K562 (cell line): ENCODE measurements around the gene JSRP1. TPM values are rescaled to one million over a fixed set of nuclear protein-coding genes. Genes with fewer than 3 reads are reported as not detected.

Experiments used
- CBFA2T2 ChIP-seq: fragments of 450-650 bp; conservative IDR thresholded peaks from 2 replicates; pipeline ENCODE4 v1.6.1; 2017; ENCODE audit warnings: mild to moderate bottlenecking
- CCNT2 ChIP-seq: IDR thresholded peaks from 2 replicates; pipeline ENCODE4 v1.6.1; 2011; ENCODE audit warnings: borderline replicate concordance, low read depth, mild to moderate bottlenecking, moderate library complexity, mixed read lengths, low read length; ENCODE audit not compliant: insufficient read length; ENCODE audit errors: extremely low read depth
- CREM ChIP-seq: IDR thresholded peaks from 2 replicates; pipeline ENCODE4 v1.6.1; 2014; ENCODE audit warnings: antibody characterized with exemption, low read depth
- CTBP1 ChIP-seq: fragments of 450-650 bp; IDR thresholded peaks from 2 replicates; pipeline ENCODE4 v1.6.1; 2016; ENCODE audit warnings: borderline replicate concordance
- DNMT1 ChIP-seq: fragments of 450-650 bp; IDR thresholded peaks from 2 replicates; pipeline ENCODE4 v1.6.1; 2016; ENCODE audit warnings: antibody characterized with exemption, mild to moderate bottlenecking
- GABPB1 ChIP-seq: sonication (generic); formaldehyde crosslinking; IDR thresholded peaks from 2 replicates; pipeline ENCODE4 v1.8.0; 2022; ENCODE audit warnings: mild to moderate bottlenecking, missing genetic modification reagents
- HDAC2 ChIP-seq: fragments of 450-650 bp; IDR thresholded peaks from 2 replicates; pipeline ENCODE4 v1.6.1; 2016; ENCODE audit warnings: mild to moderate bottlenecking
- MAZ ChIP-seq, 2 experiments: fragments of 450-650 bp in 1 of 2; sonication (generic) in 1 of 2; formaldehyde crosslinking; IDR thresholded peaks in 1 of 2; conservative IDR thresholded peaks in 1 of 2; 2 replicates each; pipeline versions ENCODE4 v1.4.0 to v1.5.0; 2020; ENCODE audit warnings: mild to moderate bottlenecking in 1 of 2, missing genetic modification reagents in 1 of 2
- MEIS2 ChIP-seq: fragments of 450-650 bp; IDR thresholded peaks from 2 replicates; pipeline ENCODE4 v1.6.1; 2014; ENCODE audit warnings: mild to moderate bottlenecking; ENCODE audit not compliant: partially characterized antibody
- MXI1 ChIP-seq: IDR thresholded peaks from 2 replicates; pipeline ENCODE4 v1.6.1; 2011; ENCODE audit warnings: low read depth, mild to moderate bottlenecking, improper control_type of control experiment, low read length
- MYC ChIP-seq, 2 experiments: fragments of 250-450 bp in 1 of 2; sonication (Bioruptor Pico) in 1 of 2; IDR thresholded peaks; 2 replicates each; pipeline versions ENCODE4 v1.5.1 to v1.6.1; 2012 to 2021; ENCODE audit warnings: low read depth in 2 of 2, borderline replicate concordance in 1 of 2, improper control_type of control experiment in 1 of 2, low read length in 1 of 2, mild to moderate bottlenecking in 1 of 2, moderate library complexity in 1 of 2
- NCOA2 ChIP-seq, 2 experiments: fragments of 450-650 bp; IDR thresholded peaks; 2 replicates each; pipeline ENCODE4 v1.6.1; 2018; ENCODE audit warnings: mild to moderate bottlenecking in 2 of 2, moderate library complexity in 1 of 2; ENCODE audit not compliant: partially characterized antibody in 2 of 2
- NR4A1 ChIP-seq, 2 experiments: fragments of 250-450 bp in 1 of 2; fragments of 450-650 bp in 1 of 2; sonication (Bioruptor Pico) in 1 of 2; IDR thresholded peaks; 2 replicates each; pipeline versions ENCODE4 v1.4.0 to v1.6.1; 2016 to 2020; ENCODE audit warnings: mild to moderate bottlenecking in 2 of 2, missing compliant biosample characterization in 1 of 2, missing genetic modification characterization in 1 of 2, moderate library complexity in 1 of 2
- NRF1 ChIP-seq, 2 experiments: fragments of 450-650 bp; IDR thresholded peaks in 1 of 2; conservative IDR thresholded peaks in 1 of 2; 2 replicates each; pipeline ENCODE4 v1.6.1; 2014; ENCODE audit warnings: mild to moderate bottlenecking in 2 of 2
- POLR2G ChIP-seq: fragments of 200-400 bp; formaldehyde crosslinking; IDR thresholded peaks from 2 replicates; pipeline ENCODE4 v1.6.1; 2017; ENCODE audit warnings: low read depth, mild to moderate bottlenecking, antibody characterized with exemption, low read length, moderate library complexity
- RAD51 ChIP-seq: fragments of 450-650 bp; IDR thresholded peaks from 2 replicates; pipeline ENCODE4 v1.7.1; 2016; ENCODE audit warnings: low read depth, mild to moderate bottlenecking, borderline replicate concordance
- TCF3 ChIP-seq: sonication (generic); formaldehyde crosslinking; IDR thresholded peaks from 2 replicates; pipeline ENCODE4 v1.4.0; 2020; ENCODE audit warnings: mild to moderate bottlenecking, missing genetic modification reagents
- USF1 ChIP-seq: sonication (generic); formaldehyde crosslinking; IDR thresholded peaks from 2 replicates; pipeline ENCODE4 v1.9.0; 2022; ENCODE audit warnings: mild to moderate bottlenecking, missing genetic modification reagents
- ZBTB7A ChIP-seq: IDR thresholded peaks from 2 replicates; pipeline ENCODE4 v1.6.1; 2011; ENCODE audit warnings: low read depth, mild to moderate bottlenecking, low read length, moderate library complexity, borderline replicate concordance; ENCODE audit not compliant: control insufficient read depth
- ZFP30 ChIP-seq: fragments of 250-450 bp; sonication (Bioruptor Pico); IDR thresholded peaks from 2 replicates; pipeline ENCODE4 v1.8.0; 2022; ENCODE audit warnings: moderate library complexity, mild to moderate bottlenecking, inconsistent platforms, borderline replicate concordance
- ZNF431 ChIP-seq: sonication (generic); formaldehyde crosslinking; IDR thresholded peaks from 2 replicates; pipeline ENCODE4 v1.8.0; 2022; ENCODE audit warnings: mild to moderate bottlenecking, missing genetic modification reagents
- polyA plus RNA-seq, 8 experiments: library from polyadenylated mRNA; depleted of rRNA in 4 of 8; stranded (reverse) in 5 of 8; unstranded in 3 of 8; fragments of >200 nt; fragmentation: Nextera tagmentation in 2 of 8; fragmentation: Illumina TruSeq in 1 of 8; extraction: Ambion mirVana in 2 of 8; extraction: Trizol in 1 of 8; gene quantifications; 2 replicates each; pipeline versions ENCODE4 v1.2.1 to v1.2.3, GENCODE V29; 2011 to 2014; ENCODE audit warnings: inconsistent platforms in 1 of 8, missing spikeins in 1 of 8
- total RNA-seq, 7 experiments: library from RNA; depleted of rRNA in 6 of 7; stranded (reverse); fragments of >200 nt in 6 of 7; fragmentation: Illumina TruSeq in 2 of 7; extraction: Trizol in 2 of 7; gene quantifications; 2 replicates each; pipeline versions ENCODE4 v1.2.1 to v1.2.3, GENCODE V29; 2011 to 2021; ENCODE audit warnings: low replicate concordance in 1 of 7
- TF ChIP-seq, protein P1 (sequence below), 2 experiments: fragments of 250-450 bp in 1 of 2; fragments of 450-650 bp in 1 of 2; sonication (Bioruptor Pico) in 1 of 2; IDR thresholded peaks; 2 replicates each; pipeline versions ENCODE4 v1.6.1 to v1.8.0; 2016 to 2021; ENCODE audit warnings: mild to moderate bottlenecking in 2 of 2, moderate library complexity in 2 of 2, missing compliant biosample characterization in 1 of 2, missing genetic modification characterization in 1 of 2
- TF ChIP-seq, protein P2 (sequence below): fragments of 250-450 bp; sonication (Bioruptor Pico); IDR thresholded peaks from 2 replicates; pipeline ENCODE4 v1.4.0; 2020; ENCODE audit warnings: borderline replicate concordance

The JSRP1 gene
- total and polyA plus RNA-seq, 9 of the 15 experiments (the other 6 are each of a cell fraction or from before 2014, with no cell fraction given) = 0.08 to 1.2 (median 0.51) TPM; not detected in 4

DNA sequence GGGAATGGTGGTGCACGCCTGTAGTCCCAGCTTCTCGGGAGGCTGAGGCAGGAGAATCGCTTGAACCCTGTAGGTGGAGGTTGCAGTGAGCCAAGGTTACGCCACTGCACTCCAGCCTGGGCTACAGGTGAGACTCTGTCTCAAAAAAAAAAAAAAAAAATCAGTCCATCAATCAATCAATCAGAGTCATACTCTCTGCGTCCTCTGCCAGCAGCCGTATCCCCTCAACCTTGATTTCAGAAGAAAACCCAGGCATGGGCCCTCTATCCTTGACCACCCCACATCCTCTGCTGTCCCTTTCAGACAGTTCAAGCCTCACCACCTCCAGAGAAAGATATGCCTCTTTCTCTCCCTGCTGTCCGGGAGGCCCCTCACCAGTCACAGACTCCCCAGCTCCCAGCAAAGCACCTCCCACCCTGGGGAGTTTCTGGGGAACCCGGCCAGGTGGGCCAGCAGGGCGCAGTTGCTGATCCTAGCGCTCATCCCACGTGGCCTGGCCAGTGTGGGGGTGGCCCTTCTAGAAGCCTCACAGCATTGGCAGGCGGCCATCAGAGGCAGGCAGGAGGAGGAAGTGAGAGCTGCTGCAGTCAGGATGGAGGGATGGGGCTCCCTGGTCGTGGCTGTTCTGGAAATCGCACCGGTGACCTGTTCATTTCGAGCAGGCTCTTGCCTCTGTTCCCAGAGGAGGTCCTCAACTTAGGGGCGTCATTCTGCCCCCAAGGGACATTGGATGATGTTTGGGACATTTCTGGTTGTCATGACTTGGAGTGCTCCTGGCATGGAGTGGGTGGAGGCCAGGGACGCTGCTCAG lies 10.2 kb upstream of the JSRP1 start (continued):
- TF ChIP-seq, protein P1, sequence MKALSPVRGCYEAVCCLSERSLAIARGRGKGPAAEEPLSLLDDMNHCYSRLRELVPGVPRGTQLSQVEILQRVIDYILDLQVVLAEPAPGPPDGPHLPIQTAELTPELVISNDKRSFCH (CRISPR knock-in tag; IDR thresholded peaks at IDR 0.05) = no peak
- TF ChIP-seq, protein P1 (tag; IDR thresholded peaks at IDR 0.05) = peak; percentile 77; the same call in 1 of the 2 replicates
- TF ChIP-seq CTBP1 (peak; percentile 91), MYC (IDR thresholded peaks at IDR 0.05; ENCODE audit: low read depth, low read length) (peak; percentile 97), MYC (CRISPR knock-in tag; IDR thresholded peaks at IDR 0.05; ENCODE audit: borderline replicate concordance, low read depth) (peak; percentile 79; the same call in 1 of the 2 replicates), MAZ (CRISPR knock-in tag; conservative IDR thresholded peaks at IDR 0.05 in 1 of 2, IDR thresholded peaks at IDR 0.05 in 1 of 2) (peak; percentile 27 to 32; a peak in 1 of 4 replicates), MXI1 (no peak), ZFP30 (CRISPR knock-in tag) (no peak), ZBTB7A (peak; percentile 43; the same call in 1 of the 2 replicates), CREM (peak; percentile 58), DNMT1 (no peak), MEIS2 (peak; percentile 77), NR4A1 (CRISPR knock-in tag; IDR thresholded peaks at IDR 0.05) (no peak), NR4A1 (tag; IDR thresholded peaks at IDR 0.05) (peak; percentile 50; the same call in 1 of the 2 replicates), NRF1 (conservative IDR thresholded peaks at IDR 0.05 in 1 of 2, IDR thresholded peaks at IDR 0.05 in 1 of 2) (peak; percentile 34 to 52; a peak in 2 of 4 replicates), USF1 (peak; percentile 89), POLR2G (peak; percentile 79), NCOA2 (IDR thresholded peaks at IDR 0.05; ENCODE audit: partially characterized antibody in 2 of 2) (no peak), HDAC2 (peak; percentile 76; the same call in 1 of the 2 replicates), RAD51 (peak; percentile 81), TCF3 (peak; percentile 31), GABPB1 (peak; percentile 21; the same call in 1 of the 2 replicates), ZNF431 (CRISPR knock-in tag) (0 out of 2 replicates have a peak, but pooled peaks have one; percentile 44), CBFA2T2 (peak; percentile 46; the same call in 1 of the 2 replicates), CCNT2 (peak; percentile 52)
- TF ChIP-seq, protein P2, sequence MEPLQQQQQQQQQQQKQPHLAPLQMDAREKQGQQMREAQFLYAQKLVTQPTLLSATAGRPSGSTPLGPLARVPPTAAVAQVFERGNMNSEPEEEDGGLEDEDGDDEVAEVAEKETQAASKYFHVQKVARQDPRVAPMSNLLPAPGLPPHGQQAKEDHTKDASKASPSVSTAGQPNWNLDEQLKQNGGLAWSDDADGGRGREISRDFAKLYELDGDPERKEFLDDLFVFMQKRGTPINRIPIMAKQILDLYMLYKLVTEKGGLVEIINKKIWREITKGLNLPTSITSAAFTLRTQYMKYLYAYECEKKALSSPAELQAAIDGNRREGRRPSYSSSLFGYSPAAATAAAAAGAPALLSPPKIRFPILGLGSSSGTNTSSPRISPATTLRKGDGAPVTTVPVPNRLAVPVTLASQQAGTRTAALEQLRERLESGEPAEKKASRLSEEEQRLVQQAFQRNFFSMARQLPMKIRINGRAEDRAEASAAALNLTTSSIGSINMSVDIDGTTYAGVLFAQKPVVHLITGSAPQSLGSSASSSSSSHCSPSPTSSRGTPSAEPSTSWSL (CRISPR knock-in tag) = 0 out of 2 replicates have a peak, but pooled peaks have one; percentile 37
